HG02678 (cell line): ENCODE results near the gene TBC1D3L.
"Not testable (repeated sequence)": the region's sequence is repeated elsewhere in the genome, so short reads cannot be mapped to it uniquely, and the experiment has no call there.

Experiments used
- ATAC-seq: cut with Tn5 transposase; IDR thresholded peaks from one replicate; pipeline ENCODE4 v1.9.1; 2021; ENCODE audit warnings: mild to moderate bottlenecking, moderate library complexity; ENCODE audit not compliant: unreplicated experiment

Gene TBC1D3L

DNA sequence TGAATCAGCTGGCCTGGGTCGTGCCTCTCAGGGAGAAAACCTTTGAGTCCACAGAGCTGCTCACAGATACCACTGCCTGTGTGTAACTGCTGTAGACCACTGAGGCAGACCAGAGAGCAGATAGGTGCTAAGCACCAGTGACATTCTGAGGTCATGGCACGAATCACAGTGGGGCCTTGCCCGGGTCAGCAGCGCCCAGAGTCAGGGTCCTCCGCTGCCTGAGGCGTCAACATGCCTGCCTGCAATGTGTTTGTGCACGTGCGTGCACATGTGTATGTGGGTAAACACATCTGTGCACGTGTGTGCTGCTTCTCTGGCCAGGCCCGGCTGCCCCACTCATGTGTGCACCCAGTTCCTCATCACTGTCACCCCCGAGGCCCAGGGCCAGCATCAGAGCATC, at the start of gene TBC1D3L:
Gene TBC1D3L (minus strand): TSS at position 101 of the 400 bp plus-strand sequence. CDS start 1,540 bp downstream, outside the sequence.
- ATAC-seq: not testable (repeated sequence)

DNA sequence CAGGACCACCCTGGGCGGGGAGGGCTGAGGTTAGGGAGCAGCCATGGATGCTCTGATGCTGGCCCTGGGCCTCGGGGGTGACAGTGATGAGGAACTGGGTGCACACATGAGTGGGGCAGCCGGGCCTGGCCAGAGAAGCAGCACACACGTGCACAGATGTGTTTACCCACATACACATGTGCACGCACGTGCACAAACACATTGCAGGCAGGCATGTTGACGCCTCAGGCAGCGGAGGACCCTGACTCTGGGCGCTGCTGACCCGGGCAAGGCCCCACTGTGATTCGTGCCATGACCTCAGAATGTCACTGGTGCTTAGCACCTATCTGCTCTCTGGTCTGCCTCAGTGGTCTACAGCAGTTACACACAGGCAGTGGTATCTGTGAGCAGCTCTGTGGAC, 14.8 kb upstream of the TBC1D3L start, which contains the start of gene TBC1D3D:
Gene TBC1D3D (plus strand): TSS at position 301 of the 400 bp plus-strand sequence. CDS start 1,585 bp downstream, outside the sequence.
- not testable (repeated sequence) for ATAC-seq
